ENCODE data around the gene SZRD1.

- TF ChIP-seq CTCF (IDR thresholded peaks at IDR 0.05; ENCODE audit: low read depth, low read length, poor library complexity, severe bottlenecking) (no peak), EZH2phosphoT487 (IDR thresholded peaks at IDR 0.05; ENCODE audit: borderline replicate concordance, low read length) (no peak)
Measured at GRCh38 chr1:16438516-16438915, 71.5 kb downstream of the SZRD1 start.
